ENCODE results near the gene ASAP2. TPM values are rescaled to one million over a fixed set of nuclear protein-coding genes. Genes with fewer than 3 reads are reported as not detected.

Gene ASAP2
- polyA plus RNA-seq, 1 donor from 2014 or later: 41.0 TPM

DNA sequence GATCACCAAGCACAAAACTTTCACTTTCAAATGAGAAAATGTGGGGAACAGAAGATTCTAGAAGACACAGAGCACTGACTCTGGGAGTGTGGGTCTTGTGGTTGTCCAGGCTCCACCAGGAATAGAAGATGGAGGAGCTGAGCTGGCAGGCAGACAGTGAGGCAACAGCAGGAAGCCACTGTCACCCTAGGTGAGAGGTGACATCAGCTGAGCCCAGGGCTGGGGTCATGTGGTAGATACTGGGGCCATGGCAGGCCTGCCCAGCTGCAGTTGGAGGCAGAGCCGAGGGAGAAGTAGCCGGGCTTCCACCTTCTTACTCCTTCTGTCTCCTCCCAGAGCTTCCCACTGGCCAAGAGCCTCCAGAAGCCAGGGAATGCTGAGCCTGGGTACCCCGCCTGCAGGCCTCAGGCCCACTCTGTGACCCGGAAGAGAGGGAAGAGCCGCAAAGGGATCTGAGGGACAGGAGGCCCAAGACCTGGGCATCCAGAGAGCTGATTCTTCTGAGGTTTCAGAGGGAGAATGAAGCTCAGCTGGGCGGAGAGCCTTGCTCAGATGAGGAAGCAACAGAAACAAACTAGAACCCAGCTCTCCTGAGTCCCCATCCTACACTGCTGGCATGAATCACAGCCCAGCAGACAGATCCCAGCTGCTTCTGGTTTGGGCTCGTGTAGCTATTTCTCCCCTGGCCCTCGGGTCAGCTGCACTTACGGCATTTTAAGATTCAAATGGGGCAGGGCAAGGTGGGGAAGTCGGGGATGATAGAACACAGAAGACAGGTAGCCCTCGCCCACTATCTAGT is 39.8 kb upstream of the ASAP2 start:
- Histone ChIP-seq H3F3A (ENCODE audit: insufficient read depth, low read length, poor library complexity, severe bottlenecking) (no peaks in the 10 kb centered on the region), H3K36me3 (ENCODE audit: insufficient read depth, low read length) (no peaks in the 10 kb centered on the region), H3K79me2 (replicated peaks; ENCODE audit: insufficient read depth, low read length) (no peaks in the 10 kb centered on the region), H3K4me3 (ENCODE audit: low read length) (no peak overlapping the region), H3K27ac (ENCODE audit: low read length) (no peak overlapping the region), H3K27me3 (ENCODE audit: insufficient read depth, low read depth, low read length) (no peaks in the 10 kb centered on the region), H4K20me1 (ENCODE audit: insufficient read depth) (no peaks in the 10 kb centered on the region), H3K4me2 (ENCODE audit: low read length) (no peak overlapping the region), H2AFZ (ENCODE audit: low read depth, low read length) (no peak overlapping the region), H3K9me2 (ENCODE audit: insufficient read depth, low read length) (no peaks in the 10 kb centered on the region), H3K9ac (ENCODE audit: low read length) (no peak overlapping the region), H3K9me3 (ENCODE audit: low read length) (no peaks in the 10 kb centered on the region)
- TF ChIP-seq REST (IDR thresholded peaks at IDR 0.05; ENCODE audit: borderline replicate concordance): no peak
- no peak for TF ChIP-seq CTCF (IDR thresholded peaks at IDR 0.05; ENCODE audit: poor library complexity, severe bottlenecking)
- TF ChIP-seq POLR2AphosphoS5 (IDR thresholded peaks at IDR 0.05): no peak
- TF ChIP-seq SMC3 (conservative IDR thresholded peaks at IDR 0.05; ENCODE audit: poor library complexity): no peak
- TF ChIP-seq MXI1 (conservative IDR thresholded peaks at IDR 0.05; ENCODE audit: poor library complexity, severe bottlenecking): no peak
- no peak for TF ChIP-seq RAD21 (conservative IDR thresholded peaks at IDR 0.05)
- TF ChIP-seq EP300 (conservative IDR thresholded peaks at IDR 0.05; ENCODE audit: poor library complexity, severe bottlenecking): no peak
- TF ChIP-seq EZH2 (IDR thresholded peaks at IDR 0.05; ENCODE audit: borderline replicate concordance, insufficient read depth, low read length, poor library complexity, severe bottlenecking): no peak
- TF ChIP-seq TAF1 (IDR thresholded peaks at IDR 0.05; ENCODE audit: low read depth): no peak

GRCh38 chr2:9167718-9168657 is 38.6 kb upstream of the ASAP2 start:
- H4K20me1 ChIP-seq (ENCODE audit: insufficient read depth): no peaks in the 10 kb centered on the region
- H2AFZ ChIP-seq (ENCODE audit: low read depth, low read length): no peak overlapping the region
- H3K9me2 ChIP-seq (ENCODE audit: insufficient read depth, low read length): no peaks in the 10 kb centered on the region
- no peaks in the 10 kb centered on the region for H3K9me3 ChIP-seq (ENCODE audit: low read length)
- no peaks in the 10 kb centered on the region for H3F3A ChIP-seq (ENCODE audit: insufficient read depth, low read length, poor library complexity, severe bottlenecking)
- H3K9ac ChIP-seq (ENCODE audit: low read length): no peak overlapping the region
- no peak overlapping the region for H3K27ac ChIP-seq (ENCODE audit: low read length)
- H3K79me2 ChIP-seq (replicated peaks; ENCODE audit: insufficient read depth, low read length): no peaks in the 10 kb centered on the region
- H3K27me3 ChIP-seq (ENCODE audit: insufficient read depth, low read depth, low read length): no peaks in the 10 kb centered on the region
- TF ChIP-seq EZH2 (IDR thresholded peaks at IDR 0.05; ENCODE audit: borderline replicate concordance, insufficient read depth, low read length, poor library complexity, severe bottlenecking): no peak
- TF ChIP-seq TAF1 (IDR thresholded peaks at IDR 0.05; ENCODE audit: low read depth): no peak
- no peak for TF ChIP-seq POLR2AphosphoS5 (IDR thresholded peaks at IDR 0.05)
- TF ChIP-seq EP300 (conservative IDR thresholded peaks at IDR 0.05; ENCODE audit: poor library complexity, severe bottlenecking): no peak
- no peak for TF ChIP-seq MXI1 (conservative IDR thresholded peaks at IDR 0.05; ENCODE audit: poor library complexity, severe bottlenecking)
- TF ChIP-seq RAD21 (conservative IDR thresholded peaks at IDR 0.05): no peak
- no peak for TF ChIP-seq REST (IDR thresholded peaks at IDR 0.05; ENCODE audit: borderline replicate concordance)
- no peak for TF ChIP-seq CTCF (IDR thresholded peaks at IDR 0.05; ENCODE audit: poor library complexity, severe bottlenecking)
- no peak for TF ChIP-seq SMC3 (conservative IDR thresholded peaks at IDR 0.05; ENCODE audit: poor library complexity)
- no peaks in the 10 kb centered on the region for H3K36me3 ChIP-seq (ENCODE audit: insufficient read depth, low read length)
- H3K4me3 ChIP-seq (ENCODE audit: low read length): no peak overlapping the region
- H3K4me2 ChIP-seq (ENCODE audit: low read length): no peak overlapping the region
